ENCODE measurements around the gene SMKR1. TPM values are rescaled to one million over a fixed set of nuclear protein-coding genes. Genes with fewer than 3 reads are reported as not detected.

The SMKR1 gene
- polyA plus RNA-seq, 6 donors from 2014 or later, result 0.64 to 1.3 (median 1.2) TPM; not detected in 1

DNA sequence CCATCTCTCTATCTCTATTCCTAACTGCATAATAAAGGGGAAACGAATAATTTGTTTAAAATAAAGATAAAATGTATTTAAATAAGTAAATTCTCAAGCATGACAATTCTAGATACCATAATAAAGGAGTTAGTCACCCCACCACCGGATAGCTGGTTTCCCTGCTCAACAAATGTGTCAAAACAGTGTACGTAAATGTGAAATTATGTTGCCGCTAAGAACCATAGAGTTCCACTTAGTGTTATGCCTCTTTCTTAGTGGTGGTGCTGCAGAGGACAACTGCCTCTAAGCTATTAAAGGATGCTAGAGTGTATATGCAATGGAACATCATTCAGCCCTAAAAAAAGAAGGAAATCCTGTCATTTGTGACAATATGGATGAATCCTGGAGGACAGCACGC, 42.4 kb downstream of the SMKR1 start:
- H3K27ac Mint-ChIP-seq, result no peak overlapping the region
- H3K27me3 Mint-ChIP-seq, result peaks cover 10 to 25% (median 21%) of the 10 kb centered on the region in 3 donors
- ATAC-seq (ENCODE audit: low read depth in 2 of 2) (no peak), DNase-seq (no peak)
- no peaks in the 10 kb centered on the region for H3K4me1 Mint-ChIP-seq
- H3K4me3 Mint-ChIP-seq, result no peak overlapping the region
- no peaks in the 10 kb centered on the region for H3K9me3 Mint-ChIP-seq
- no peaks in the 10 kb centered on the region for H3K36me3 Mint-ChIP-seq

DNA sequence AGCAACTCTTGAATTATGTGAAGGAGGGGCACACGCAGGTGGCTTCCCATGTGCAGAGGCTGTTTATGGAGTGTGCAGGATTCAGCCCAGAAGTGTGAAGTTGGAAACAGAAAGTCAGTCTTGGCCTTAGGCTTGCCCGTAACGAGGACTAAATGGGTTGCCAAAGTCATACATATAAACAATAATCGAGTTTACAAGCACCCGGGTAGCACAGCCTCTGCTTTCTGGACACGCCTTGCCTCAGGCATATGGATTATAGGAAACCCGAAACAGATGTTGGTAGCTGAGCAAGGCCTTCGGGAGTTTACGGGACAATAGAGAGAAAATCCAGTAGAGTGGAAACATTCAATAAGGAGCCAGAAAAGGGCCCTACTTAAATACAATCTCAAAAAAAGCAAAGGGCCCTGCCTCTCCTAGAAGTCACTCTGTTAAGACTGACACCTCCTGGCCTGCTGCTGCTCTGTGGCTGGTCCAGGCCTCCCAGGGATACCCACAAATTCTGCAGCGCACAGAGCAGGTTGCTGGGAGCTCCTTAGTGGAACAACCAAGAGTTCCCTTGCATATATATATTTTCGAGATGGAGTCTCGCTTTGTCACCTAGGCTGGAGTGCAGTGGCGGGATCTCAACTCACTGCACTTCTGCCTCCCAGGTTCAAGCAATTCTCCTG, 48.5 kb downstream of the SMKR1 start:
- Mint-ChIP-seq H3K27me3 (peaks cover 4 to 18% (median 13%) of the 10 kb centered on the region in 3 donors), H3K9me3 (no peaks in the 10 kb centered on the region), H3K4me3 (no peak overlapping the region), H3K4me1 (peaks cover 0 to 5% (median 5%) of the 10 kb centered on the region in 3 donors), H3K36me3 (no peaks in the 10 kb centered on the region), H3K27ac (no peak overlapping the region)
- ATAC-seq (ENCODE audit: low read depth in 2 of 2) (no peak), DNase-seq (no peak)

DNA sequence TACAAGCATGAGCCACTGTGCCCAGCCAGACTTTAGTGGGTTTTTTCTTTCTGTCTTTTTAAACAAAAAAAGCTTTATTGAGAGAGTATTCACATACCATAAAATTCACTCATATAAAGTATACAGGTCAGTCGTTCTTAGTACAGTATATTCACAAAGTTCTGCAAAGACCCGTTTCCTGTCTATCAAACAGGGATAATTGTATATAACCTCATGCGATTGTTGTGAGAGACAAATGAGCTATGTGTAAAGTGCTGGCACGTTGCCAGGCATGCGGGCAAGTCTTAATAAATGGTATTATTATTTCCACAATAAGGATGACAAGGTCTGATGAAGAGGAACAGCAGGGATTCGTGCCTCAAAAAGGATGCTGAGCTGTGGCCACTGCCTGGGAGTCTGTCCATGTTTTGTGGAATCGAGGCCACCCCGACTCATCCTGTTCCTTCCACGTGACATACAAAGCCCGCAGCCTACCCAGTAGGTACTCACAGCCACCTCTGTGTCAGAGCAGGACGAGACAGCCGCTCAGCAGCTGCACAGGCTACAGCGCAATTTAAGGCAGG, 51.6 kb downstream of the SMKR1 start:
- Mint-ChIP-seq H3K36me3 (no peaks in the 10 kb centered on the region), H3K9me3 (no peaks in the 10 kb centered on the region), H3K27me3 (peaks cover 7 to 26% (median 24%) of the 10 kb centered on the region in 3 donors), H3K4me1 (peaks cover 0 to 5% (median 5%) of the 10 kb centered on the region in 3 donors), H3K4me3 (peak overlapping the region in 1 of 8 donors; percentile 45), H3K27ac (peak overlapping the region in 1 of 6 donors; percentile 35)
- DNase-seq (no peak), ATAC-seq (ENCODE audit: low read depth in 2 of 2) (peak; percentile 52 to 65)

DNA sequence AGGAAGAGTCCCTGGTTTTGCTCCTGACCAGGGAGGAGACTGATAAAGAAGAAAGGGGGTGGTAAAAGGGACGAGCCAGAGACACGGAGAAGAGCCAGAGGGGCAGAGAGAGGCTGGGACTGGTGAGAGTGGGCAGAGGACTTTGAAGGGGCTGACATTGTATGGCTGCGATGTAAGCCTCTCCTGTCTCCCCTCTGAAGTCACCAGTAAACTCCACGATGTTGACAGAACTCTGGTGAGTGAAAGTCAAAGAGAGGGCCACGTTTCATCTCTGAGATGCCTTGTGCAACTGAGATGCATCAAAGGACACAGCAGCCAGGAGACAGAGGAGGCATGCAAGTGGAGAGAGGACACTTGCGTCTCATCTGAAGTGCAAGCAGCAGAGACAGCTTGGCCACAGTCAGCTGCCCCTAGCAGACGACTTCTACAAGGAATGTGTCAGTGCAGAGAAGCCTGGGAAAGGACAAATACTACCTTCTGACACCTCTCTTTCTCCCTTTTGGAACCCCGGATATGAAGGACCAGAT, 54.3 kb downstream of the SMKR1 start:
- Mint-ChIP-seq H3K4me1 (peaks cover 0 to 5% (median 5%) of the 10 kb centered on the region in 3 donors), H3K27me3 (peaks cover 20 to 36% (median 26%) of the 10 kb centered on the region in 3 donors), H3K9me3 (no peaks in the 10 kb centered on the region), H3K4me3 (no peak overlapping the region), H3K27ac (peak overlapping the region in 1 of 6 donors; percentile 30), H3K36me3 (no peaks in the 10 kb centered on the region)
- ATAC-seq (ENCODE audit: low read depth in 2 of 2) (no peak), DNase-seq (no peak)

DNA sequence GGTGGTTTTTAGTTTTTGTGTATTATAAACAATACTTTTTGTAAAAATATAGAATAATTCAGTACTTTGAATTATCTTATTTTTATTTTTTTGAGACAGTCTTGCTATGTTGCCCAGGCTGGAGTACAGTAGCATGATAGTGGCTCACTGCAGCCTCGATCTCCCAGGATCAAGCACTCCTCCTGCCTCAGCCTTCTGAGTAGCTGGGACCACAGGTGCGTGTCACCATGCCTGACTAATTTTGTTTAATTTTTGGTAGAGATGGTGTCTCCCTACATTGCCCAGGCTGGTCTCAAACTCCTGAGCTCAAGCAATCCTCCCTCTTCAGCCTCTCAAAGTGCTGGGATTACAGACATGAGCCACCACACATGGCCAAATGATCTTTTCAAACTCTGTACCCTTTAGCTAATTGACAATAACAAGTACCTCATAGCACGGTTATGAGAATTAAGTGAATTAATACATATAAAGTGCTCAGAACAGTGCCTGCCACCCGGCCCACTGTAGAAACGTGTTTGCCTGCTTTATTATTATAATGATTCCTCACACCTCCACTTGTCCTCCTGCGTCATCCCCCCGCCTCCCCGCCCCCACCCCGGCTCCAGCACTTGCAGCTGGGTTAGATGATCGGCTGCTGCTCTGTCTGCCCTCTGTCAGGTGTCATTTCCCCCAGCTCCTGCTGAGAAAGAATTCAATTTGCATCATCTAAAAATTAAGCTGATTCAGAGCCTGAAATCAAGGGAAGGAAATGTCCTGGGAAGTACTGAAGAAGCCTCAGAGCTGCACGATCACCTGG, 55.6 kb downstream of the SMKR1 start:
- ATAC-seq (ENCODE audit: low read depth in 2 of 2), result no peak
- peaks cover 0 to 5% (median 5%) of the 10 kb centered on the region in 3 donors for H3K4me1 Mint-ChIP-seq
- peaks cover 24 to 42% (median 28%) of the 10 kb centered on the region in 3 donors for H3K27me3 Mint-ChIP-seq
- H3K4me3 Mint-ChIP-seq, result no peak overlapping the region
- no peaks in the 10 kb centered on the region for H3K9me3 Mint-ChIP-seq
- no peak overlapping the region for H3K27ac Mint-ChIP-seq
- DNase-seq, result no peak
- H3K36me3 Mint-ChIP-seq, result no peaks in the 10 kb centered on the region

DNA sequence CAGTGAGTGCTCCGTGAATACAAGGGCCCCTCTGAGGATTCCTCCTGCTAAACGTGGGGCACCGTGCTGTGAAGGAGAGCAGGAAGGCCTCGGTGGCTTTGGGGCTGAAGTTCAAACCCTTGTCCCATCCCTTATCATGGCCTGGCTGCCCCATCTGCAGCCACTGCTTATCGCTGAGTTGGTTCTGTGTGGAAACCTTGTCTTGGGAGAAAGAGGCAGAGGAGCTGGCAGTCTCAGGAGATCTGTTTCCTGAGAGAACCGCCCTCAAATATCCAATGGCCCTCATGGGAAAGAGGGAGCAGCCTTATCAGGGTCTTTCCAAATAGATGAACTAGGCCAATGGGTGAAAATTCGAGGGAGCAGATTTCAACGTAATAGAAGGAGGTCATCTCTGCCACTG, 57.2 kb downstream of the SMKR1 start:
- no peaks in the 10 kb centered on the region for H3K9me3 Mint-ChIP-seq
- DNase-seq (no peak), ATAC-seq (ENCODE audit: low read depth in 2 of 2) (no peak)
- no peaks in the 10 kb centered on the region for H3K36me3 Mint-ChIP-seq
- H3K27ac Mint-ChIP-seq, result no peak overlapping the region
- no peak overlapping the region for H3K4me3 Mint-ChIP-seq
- H3K4me1 Mint-ChIP-seq, result no peaks in the 10 kb centered on the region
- H3K27me3 Mint-ChIP-seq, result peaks cover 28 to 35% (median 31%) of the 10 kb centered on the region in 3 donors

DNA sequence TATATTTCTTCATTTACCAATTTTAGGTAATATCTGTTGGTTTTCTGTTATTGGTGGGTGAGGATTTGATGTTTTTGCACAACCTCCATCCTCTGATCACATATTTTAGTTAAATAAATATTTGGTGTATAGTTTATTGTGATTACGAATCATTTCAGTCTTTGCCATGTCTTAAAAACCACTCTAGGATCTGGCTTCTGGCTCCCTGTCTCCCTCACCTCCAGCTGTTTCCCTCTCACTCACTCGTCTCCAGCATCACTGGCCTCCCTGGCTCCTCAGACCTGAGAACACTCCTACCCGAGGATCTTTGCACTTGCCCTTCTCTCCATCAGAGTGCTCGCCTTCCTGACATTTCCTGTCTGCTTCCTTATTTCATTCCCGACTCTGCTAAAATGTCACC, 58.5 kb downstream of the SMKR1 start:
- DNase-seq (no peak), ATAC-seq (ENCODE audit: low read depth in 2 of 2) (no peak)
- Mint-ChIP-seq H3K27me3 (peaks cover 28 to 40% (median 35%) of the 10 kb centered on the region in 3 donors), H3K27ac (peak overlapping the region in 1 of 6 donors; percentile 1), H3K36me3 (no peaks in the 10 kb centered on the region), H3K4me1 (peaks cover 0 to under 1% (median under 1%) of the 10 kb centered on the region in 3 donors), H3K4me3 (no peak overlapping the region), H3K9me3 (peaks cover 0 to 1% (median 0%) of the 10 kb centered on the region in 7 donors)

DNA sequence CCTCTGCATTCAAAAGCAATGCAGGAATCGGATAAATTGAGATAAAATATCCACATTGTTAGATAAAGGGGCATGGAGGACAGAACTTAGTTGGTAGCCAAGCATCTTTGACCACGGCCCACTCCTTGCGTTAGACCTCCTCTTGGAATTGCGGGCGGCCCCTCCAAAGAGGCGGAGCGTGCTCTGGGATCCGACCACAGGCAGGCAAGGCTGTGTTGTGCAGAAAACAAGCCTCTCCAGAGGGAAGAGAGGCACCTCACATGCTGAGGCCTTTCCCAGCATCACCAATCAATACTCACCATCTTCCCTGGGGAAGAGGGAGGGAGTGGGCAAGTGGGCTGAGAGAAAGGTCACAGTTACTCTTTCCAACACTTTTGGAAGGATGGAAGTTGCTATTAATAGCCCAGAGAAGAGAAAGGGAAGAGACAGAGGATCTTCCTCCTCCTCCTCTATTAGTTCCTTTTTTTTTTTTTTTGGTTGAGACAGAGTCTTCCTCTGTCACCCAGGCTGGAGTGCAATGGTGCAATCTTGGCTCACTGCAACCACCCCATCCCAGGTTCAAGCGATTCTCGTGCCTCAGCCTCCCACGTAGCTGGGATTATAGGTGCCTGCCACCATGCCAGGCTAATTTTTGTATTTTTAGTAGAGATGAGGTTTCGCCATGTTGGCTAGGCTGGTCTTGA, 59.5 kb downstream of the SMKR1 start:
- ATAC-seq (ENCODE audit: low read depth in 2 of 2) (no peak), DNase-seq (no peak)
- H3K27me3 Mint-ChIP-seq, result peaks cover 21 to 34% (median 33%) of the 10 kb centered on the region in 3 donors
- no peak overlapping the region for H3K27ac Mint-ChIP-seq
- no peak overlapping the region for H3K4me3 Mint-ChIP-seq
- peaks cover 0 to under 1% of the 10 kb centered on the region in 2 donors for H3K36me3 Mint-ChIP-seq
- H3K4me1 Mint-ChIP-seq, result peaks cover 0 to 9% (median 8%) of the 10 kb centered on the region in 3 donors
- H3K9me3 Mint-ChIP-seq, result peaks cover 0 to 1% (median 0%) of the 10 kb centered on the region in 7 donors

Other genes starting within 250 kb of the SMKR1 start
- not detected for gene STRIP2, start 68.1 kb upstream of the SMKR1 start, polyA plus RNA-seq (ENCODE audit: low read depth in 6 of 6)
- gene NRF1, start 109.2 kb downstream of the SMKR1 start, polyA plus RNA-seq (ENCODE audit: low read depth in 6 of 6), result 10 to 100 TPM in 5 of 6 donors, 1 to 10 TPM in 1; 9.6 to 32.4 (median 28.9) TPM

All from naive B cell (primary cell).